Stimulated activated CD8-positive, alpha-beta memory T cell treated with anti-CD3 and anti-CD28 coated beads, Interleukin-4, amount 100 ng/mL, for 1 hour (primary cell): ENCODE measurements around the gene NFE2.

Experiments used
- DNase-seq, 2 donors: peaks; one replicate each; pipeline ENCODE4 v3.0.0-alpha.2; 2020; ENCODE audit warnings: low read depth in 2 of 2, low spot score in 1 of 2

NFE2 gene

DNA sequence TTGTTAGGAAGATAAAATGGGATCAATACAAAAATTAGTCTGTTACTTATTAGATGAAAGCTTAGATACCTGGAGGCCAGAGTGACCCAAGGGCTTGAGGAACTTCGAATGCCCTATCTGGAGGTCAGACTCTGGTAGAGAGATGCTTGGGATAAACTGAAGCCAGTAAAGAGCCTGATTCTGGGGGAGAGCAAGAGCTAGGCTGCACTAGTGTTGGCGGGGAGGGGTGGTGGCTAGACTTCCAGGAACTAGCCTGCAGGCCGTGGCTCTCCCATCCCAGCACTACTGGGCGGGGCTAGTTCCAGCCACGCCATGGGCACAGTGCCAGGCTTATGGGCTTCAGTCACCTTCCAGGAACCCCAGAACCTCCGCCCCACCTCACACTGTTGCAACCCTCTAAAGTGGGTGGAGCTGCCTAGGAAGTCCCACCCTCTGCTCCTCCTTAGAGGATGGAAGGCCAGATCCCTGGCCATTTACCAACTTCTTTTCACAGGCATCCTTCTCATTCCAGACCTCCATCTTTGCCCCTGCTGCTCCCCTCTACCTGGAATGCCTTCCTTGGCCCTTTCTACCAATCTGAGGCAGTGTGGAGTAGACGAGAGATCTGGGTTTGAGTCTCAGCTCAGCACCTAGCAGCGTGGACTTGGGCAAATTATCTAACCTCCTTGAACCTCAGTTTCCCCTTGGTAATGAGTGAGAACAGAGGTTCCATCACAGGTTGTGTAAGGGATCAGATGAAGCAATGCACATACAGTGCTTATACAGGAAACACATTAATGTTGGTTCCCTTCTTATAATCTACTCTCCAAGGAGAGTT, 6.3 kb upstream of the NFE2 start:
- DNase-seq = no peak

- no peak for DNase-seq
These were observed 3.5 kb upstream of the NFE2 start for GRCh38 chr12:54304187-54304810.

GRCh38 chr12:54303640-54304039, 2.8 kb upstream of the NFE2 start:
- no peak for DNase-seq

GRCh38 chr12:54301428-54302048, 723 bp upstream of the NFE2 start:
- no peak for DNase-seq

DNA sequence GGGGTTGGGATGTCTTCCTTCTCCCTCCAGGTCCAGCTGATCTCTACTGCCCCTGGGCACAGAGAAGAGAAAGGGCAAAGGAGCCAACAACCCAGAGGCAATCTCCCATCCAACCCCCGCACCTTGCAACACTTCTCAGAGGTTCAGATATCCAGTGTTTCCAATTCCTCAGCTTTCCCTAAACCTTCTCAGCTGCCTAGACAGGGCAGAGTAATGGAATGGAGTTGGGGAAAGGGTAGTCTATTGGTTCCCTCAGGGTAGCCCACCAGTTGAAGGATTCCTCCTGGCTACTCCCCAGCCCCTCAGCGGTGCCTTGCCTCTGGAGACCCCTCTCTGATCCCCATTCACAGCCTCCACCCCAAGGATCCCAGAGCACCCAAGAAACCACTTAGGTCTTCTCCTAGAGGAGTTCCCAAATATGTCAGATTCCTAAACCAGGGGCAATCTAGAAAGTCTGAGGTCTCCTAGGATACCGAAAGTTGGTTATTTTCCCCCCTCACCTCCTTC, 537 bp downstream of the NFE2 start:
- DNase-seq = no peak

DNA sequence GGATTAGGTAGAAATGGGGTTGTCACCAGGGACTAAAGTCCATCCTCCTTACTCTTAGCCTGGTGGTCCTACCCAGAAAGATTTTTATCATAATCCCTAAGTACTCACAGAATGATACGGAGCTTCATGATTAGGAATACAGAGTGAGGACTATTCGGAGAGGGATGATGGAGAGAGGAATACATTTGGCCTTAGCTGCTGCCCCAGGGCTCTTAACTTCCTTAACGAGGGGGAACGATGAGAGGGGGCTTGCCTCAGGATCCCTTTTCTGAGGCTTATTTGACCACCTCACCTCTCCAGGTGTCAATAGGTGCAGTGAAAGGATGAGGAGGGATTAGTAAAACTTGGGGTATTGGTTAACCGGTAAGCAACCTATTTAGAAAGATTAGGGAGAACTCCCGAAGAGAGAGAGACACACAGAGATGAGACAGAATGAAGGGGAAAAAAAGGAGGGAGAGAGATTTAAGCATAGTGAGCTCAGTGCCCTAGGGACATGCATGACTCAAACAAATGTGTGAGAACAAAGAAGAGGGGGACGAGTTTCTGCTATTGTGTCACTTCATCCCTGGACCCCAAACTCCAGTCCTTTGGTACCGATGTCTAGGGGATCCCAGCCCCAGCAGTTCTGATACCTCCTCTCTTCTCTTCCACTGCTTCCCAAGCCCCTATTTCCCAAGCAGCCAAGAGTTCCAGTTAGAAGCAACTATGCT, 1.1 kb downstream of the NFE2 start:
- DNase-seq = no peak

DNA sequence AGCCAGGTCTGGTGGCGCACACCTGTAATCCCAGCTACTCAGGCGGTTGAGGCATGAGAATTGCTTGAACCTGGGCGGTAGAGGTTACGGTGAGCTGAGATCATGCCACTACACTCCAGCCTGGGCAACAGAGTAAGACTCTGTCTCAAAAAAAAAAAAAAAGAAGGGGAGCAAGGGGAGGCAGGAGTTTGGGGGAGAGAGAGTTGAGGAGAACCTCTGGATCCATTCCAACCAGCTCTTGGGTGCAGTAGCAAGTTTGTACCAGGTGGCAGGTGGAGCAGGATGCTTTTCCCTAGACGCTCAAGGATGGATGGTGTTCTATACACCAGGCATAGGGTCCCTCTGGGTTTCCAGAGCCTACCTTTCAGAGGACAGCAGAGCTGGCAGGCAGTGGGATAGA, 1.9 kb downstream of the NFE2 start:
- no peak for DNase-seq

DNA sequence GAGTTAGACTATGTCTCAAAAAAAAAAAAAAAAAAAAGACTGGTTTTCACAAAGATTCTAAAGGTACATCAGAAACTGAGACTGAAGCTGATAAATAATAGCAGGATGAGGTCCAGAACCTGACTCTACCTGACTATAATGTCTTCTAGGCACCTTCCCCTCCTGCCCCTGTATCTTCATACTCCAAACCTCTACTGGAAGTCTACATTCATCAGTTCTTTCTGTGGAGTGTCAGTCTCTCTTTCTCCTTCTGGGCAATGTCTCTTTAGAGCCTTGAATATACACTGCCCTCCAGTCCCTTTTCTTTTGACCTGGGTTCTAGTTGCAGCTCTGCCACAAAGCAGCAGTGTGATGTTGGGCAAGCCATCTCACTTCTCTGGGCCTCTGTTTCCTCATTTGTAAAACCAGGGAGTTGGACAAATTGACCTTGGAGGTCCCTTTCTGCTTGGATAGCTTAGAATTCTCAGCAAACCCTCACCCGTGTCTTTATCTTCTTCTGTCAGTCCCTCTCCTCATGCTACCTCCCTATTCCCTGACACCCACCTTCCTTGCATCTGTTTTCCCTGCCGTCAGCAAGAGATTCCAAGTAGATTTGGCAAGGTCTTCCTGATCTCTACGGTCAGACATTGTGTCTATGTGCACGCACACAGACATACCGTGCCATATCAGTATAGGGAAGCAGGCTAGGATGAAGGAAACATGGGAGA, 4.3 kb downstream of the NFE2 start:
- no peak for DNase-seq

GRCh38 chr12:54294953-54295566, 5.8 kb downstream of the NFE2 start:
- no peak for DNase-seq

GRCh38 chr12:54294152-54294952, 6.5 kb downstream of the NFE2 start:
- DNase-seq = no peak

DNA sequence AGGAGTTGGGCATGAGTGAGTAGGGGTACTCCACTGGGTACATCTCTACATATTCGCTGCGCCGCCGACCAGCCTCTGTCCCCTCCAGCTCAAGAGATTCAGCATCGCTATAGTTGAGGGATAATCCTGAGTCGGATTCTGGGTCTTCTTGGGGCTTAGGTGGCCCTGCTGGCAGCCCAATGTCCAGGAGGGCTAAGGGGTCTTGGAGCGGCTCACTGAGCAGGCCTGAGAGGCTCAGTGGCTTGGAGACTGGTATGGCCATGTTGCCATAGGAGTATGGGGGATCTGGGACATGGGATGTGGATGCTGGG, 7.9 kb downstream of the NFE2 start:
- DNase-seq = no peak

GRCh38 chr12:54292083-54292930, 8.5 kb downstream of the NFE2 start:
- DNase-seq = no peak

- DNase-seq = no peak
These were observed 13.3 kb downstream of the NFE2 start for GRCh38 chr12:54287261-54288157.

DNA sequence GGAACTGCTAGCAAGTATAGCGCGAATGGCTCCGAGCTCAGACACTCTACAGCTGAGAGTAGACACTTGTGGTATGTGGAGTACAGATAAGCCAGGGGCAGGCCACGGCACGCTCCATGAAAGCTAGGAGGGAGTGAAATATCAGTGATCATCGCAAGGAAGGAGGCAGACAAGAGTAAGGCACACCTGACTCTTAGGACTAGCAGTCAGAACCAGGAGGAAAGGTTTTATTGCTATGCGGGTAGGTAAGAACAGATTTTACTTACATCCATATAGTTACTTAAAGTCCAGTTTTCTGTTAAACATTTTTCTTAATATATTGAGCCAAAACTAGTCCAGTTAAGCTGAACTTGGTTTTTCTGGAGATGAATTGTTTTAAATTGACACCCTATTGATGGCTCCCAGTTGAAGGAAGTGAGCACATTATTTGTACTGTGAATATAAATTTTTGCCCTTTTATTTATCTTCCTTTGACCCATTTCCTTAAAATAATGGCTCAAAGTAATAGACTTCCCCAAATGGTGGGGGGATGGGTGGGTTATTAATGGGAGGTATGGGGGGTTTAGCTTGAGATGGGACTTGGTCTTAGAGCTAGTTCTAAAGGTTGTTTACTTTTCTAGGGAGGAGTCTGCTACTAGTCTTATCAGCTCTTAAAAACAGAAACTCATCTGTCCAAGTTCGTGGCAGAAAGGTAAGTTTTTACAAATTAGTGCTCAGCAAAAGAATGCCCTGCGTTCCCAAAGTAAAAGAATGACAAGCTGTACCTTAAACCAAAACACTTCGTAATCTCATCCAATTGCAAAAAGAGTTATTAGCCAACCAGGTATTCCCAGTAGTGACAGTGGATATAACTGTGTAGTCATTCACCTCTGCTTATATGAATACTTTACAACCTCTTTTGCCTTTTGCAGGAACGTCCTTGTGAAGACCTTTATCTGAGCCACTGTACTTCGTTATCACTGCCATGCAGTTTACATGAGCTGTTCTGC, 14.5 kb downstream of the NFE2 start:
- DNase-seq = no peak

- no peak for DNase-seq
These were observed 15.4 kb downstream of the NFE2 start for GRCh38 chr12:54285150-54286041.
